Hippocampal formation (tissue), 2 donors: ENCODE measurements around the gene PLEKHA7.
"Not testable (repeated sequence)": the region's sequence is repeated elsewhere in the genome, so short reads cannot be mapped to it uniquely, and the experiment has no call there.

ENCODE experiments used
- DNase-seq, 2 donors: peaks; one replicate each; lab custom pipeline; 2025; lab: John Stamatoyannopoulos, UW

Gene PLEKHA7

GRCh38 chr11:16909359-16910035 lies 104.7 kb downstream of the PLEKHA7 start:
- DNase-seq = no peak

- no peak for DNase-seq
Observed at GRCh38 chr11:16905375-16905774, 108.8 kb downstream of the PLEKHA7 start.

- not testable (repeated sequence) for DNase-seq
Observed at GRCh38 chr11:16904761-16905160, 109.5 kb downstream of the PLEKHA7 start.

GRCh38 chr11:16902781-16903378 lies 111.3 kb downstream of the PLEKHA7 start:
- no peak for DNase-seq

- no peak for DNase-seq
Observed at GRCh38 chr11:16902182-16902581, 112.0 kb downstream of the PLEKHA7 start.

- no peak for DNase-seq
Observed at GRCh38 chr11:16900491-16900890, 113.7 kb downstream of the PLEKHA7 start.

GRCh38 chr11:16899708-16900303 lies 114.4 kb downstream of the PLEKHA7 start:
- DNase-seq = no peak

GRCh38 chr11:16898274-16898985 lies 115.8 kb downstream of the PLEKHA7 start:
- DNase-seq = no peak

GRCh38 chr11:16897470-16898061 lies 116.6 kb downstream of the PLEKHA7 start:
- no peak for DNase-seq

GRCh38 chr11:16896729-16897469 lies 117.3 kb downstream of the PLEKHA7 start:
- no peak for DNase-seq

GRCh38 chr11:16895306-16895705 lies 118.9 kb downstream of the PLEKHA7 start:
- no peak for DNase-seq

GRCh38 chr11:16893456-16894066 lies 120.7 kb downstream of the PLEKHA7 start:
- no peak for DNase-seq

GRCh38 chr11:16891964-16892363 lies 122.2 kb downstream of the PLEKHA7 start:
- no peak for DNase-seq

GRCh38 chr11:16891165-16891564 lies 123.0 kb downstream of the PLEKHA7 start:
- no peak for DNase-seq

- no peak for DNase-seq
Observed at GRCh38 chr11:16890442-16890841, 123.8 kb downstream of the PLEKHA7 start.

- DNase-seq = no peak
Observed at GRCh38 chr11:16889905-16890304, 124.3 kb downstream of the PLEKHA7 start.

- DNase-seq = not testable (repeated sequence)
Observed at GRCh38 chr11:16889010-16889409, 125.2 kb downstream of the PLEKHA7 start.

- not testable (repeated sequence) for DNase-seq
Observed at GRCh38 chr11:16887887-16888286, 126.3 kb downstream of the PLEKHA7 start.

- peak in 1 of 2 donors; percentile 8 for DNase-seq
Observed at GRCh38 chr11:16883174-16883573, 131.0 kb downstream of the PLEKHA7 start.

GRCh38 chr11:16881766-16882165 lies 132.4 kb downstream of the PLEKHA7 start:
- DNase-seq = no peak

- no peak for DNase-seq
Observed at GRCh38 chr11:16881074-16881709, 133.0 kb downstream of the PLEKHA7 start.
